ENCODE measurements around the gene MAPKBP1.

Gene MAPKBP1

GRCh38 chr15:41822957-41823356, 48.7 kb downstream of the MAPKBP1 start:
- DNase-seq (ENCODE audit: extremely low read depth, low read depth) = no peak
- no peak for TF ChIP-seq CTCF (IDR thresholded peaks at IDR 0.05; ENCODE audit: low read depth, low read length)

GRCh38 chr15:41823502-41823901, 49.2 kb downstream of the MAPKBP1 start:
- TF ChIP-seq CTCF (IDR thresholded peaks at IDR 0.05; ENCODE audit: low read depth, low read length) = no peak
- no peak for DNase-seq (ENCODE audit: extremely low read depth, low read depth)

GRCh38 chr15:41824062-41824745, 49.9 kb downstream of the MAPKBP1 start:
- no peak for TF ChIP-seq CTCF (IDR thresholded peaks at IDR 0.05; ENCODE audit: low read depth, low read length)
- no peak for DNase-seq (ENCODE audit: extremely low read depth, low read depth)

- TF ChIP-seq CTCF (IDR thresholded peaks at IDR 0.05; ENCODE audit: low read depth, low read length) = no peak
- no peak for DNase-seq (ENCODE audit: extremely low read depth, low read depth)
Measured at GRCh38 chr15:41825145-41825544, 50.9 kb downstream of the MAPKBP1 start.

GRCh38 chr15:41825572-41826535, 51.6 kb downstream of the MAPKBP1 start:
- no peak for DNase-seq (ENCODE audit: extremely low read depth, low read depth)
- no peak for TF ChIP-seq CTCF (IDR thresholded peaks at IDR 0.05; ENCODE audit: low read depth, low read length)

- no peak for DNase-seq (ENCODE audit: extremely low read depth, low read depth)
Measured at GRCh38 chr15:41827290-41827879, 53.1 kb downstream of the MAPKBP1 start.

More at GRCh38 chr15:41827290-41827879, 53.1 kb downstream of the MAPKBP1 start:
- no peak for TF ChIP-seq CTCF (IDR thresholded peaks at IDR 0.05; ENCODE audit: low read depth, low read length)
